Inflammatory macrophage (primary cell): ENCODE measurements around the gene VPS37C.

Experiments used
- DNase-seq, 2 donors: peaks; one replicate each; pipeline ENCODE4 v3.0.0-alpha.2; 2020 to 2022

Gene VPS37C

GRCh38 chr11:61092908-61093763, 68.1 kb downstream of the VPS37C start:
- DNase-seq: peak in 1 of 2 donors; percentile 19

- DNase-seq: peak; percentile 25 to 54
Measured at GRCh38 chr11:61092280-61092766, 68.9 kb downstream of the VPS37C start.

GRCh38 chr11:61091373-61092279, 69.6 kb downstream of the VPS37C start:
- peak; percentile 31 to 59 for DNase-seq

GRCh38 chr11:61090982-61091372, 70.2 kb downstream of the VPS37C start:
- DNase-seq: no peak

- DNase-seq: no peak
Measured at GRCh38 chr11:61090521-61090920, 70.7 kb downstream of the VPS37C start.

- no peak for DNase-seq
Measured at GRCh38 chr11:61089806-61090491, 71.3 kb downstream of the VPS37C start.

GRCh38 chr11:61087426-61088119, 73.7 kb downstream of the VPS37C start:
- DNase-seq: no peak

GRCh38 chr11:61083601-61084147, 77.6 kb downstream of the VPS37C start:
- no peak for DNase-seq

GRCh38 chr11:61082931-61083531, 78.2 kb downstream of the VPS37C start:
- no peak for DNase-seq

GRCh38 chr11:61082062-61082870, 79.0 kb downstream of the VPS37C start:
- DNase-seq: peak in 1 of 2 donors; percentile 28

- no peak for DNase-seq
Measured at GRCh38 chr11:61080986-61081590, 80.1 kb downstream of the VPS37C start.

GRCh38 chr11:61080526-61080925, 80.7 kb downstream of the VPS37C start:
- no peak for DNase-seq
